GM18907 (cell line): ENCODE results near the gene PAM16.
"Not testable (repeated sequence)": the region's sequence is repeated elsewhere in the genome, so short reads cannot be mapped to it uniquely, and the experiment has no call there.

Source experiments
- ATAC-seq: cut with Tn5 transposase; IDR thresholded peaks from one replicate; pipeline ENCODE4 v1.9.1; 2021; ENCODE audit warnings: mild to moderate bottlenecking, moderate library complexity; ENCODE audit not compliant: unreplicated experiment

The PAM16 gene

GRCh38 chr16:4354512-4355409 is 3.6 kb upstream of the PAM16 start:
- ATAC-seq, result no peak

- no peak for ATAC-seq
Observed at GRCh38 chr16:4353675-4354074, 2.6 kb upstream of the PAM16 start.

GRCh38 chr16:4352843-4353242 is 1.7 kb upstream of the PAM16 start:
- no peak for ATAC-seq

- no peak for ATAC-seq
Observed at GRCh38 chr16:4351880-4352279, 759 bp upstream of the PAM16 start.

- ATAC-seq, result no peak
Observed at GRCh38 chr16:4350365-4350786, 745 bp downstream of the PAM16 start.

GRCh38 chr16:4349332-4349731 is 1.8 kb downstream of the PAM16 start:
- no peak for ATAC-seq

GRCh38 chr16:4347765-4348509 is 3.2 kb downstream of the PAM16 start:
- no peak for ATAC-seq

- no peak for ATAC-seq
Observed at GRCh38 chr16:4347010-4347409, 4.1 kb downstream of the PAM16 start.

GRCh38 chr16:4345836-4346781 is 5.0 kb downstream of the PAM16 start:
- no peak for ATAC-seq

GRCh38 chr16:4344983-4345835 is 5.9 kb downstream of the PAM16 start:
- ATAC-seq, result no peak

GRCh38 chr16:4344300-4344982 is 6.7 kb downstream of the PAM16 start:
- not testable (repeated sequence) for ATAC-seq

GRCh38 chr16:4342866-4343744 is 8.0 kb downstream of the PAM16 start:
- no peak for ATAC-seq

- no peak for ATAC-seq
Observed at GRCh38 chr16:4341250-4341649, 9.9 kb downstream of the PAM16 start.

- no peak for ATAC-seq
Observed at GRCh38 chr16:4340443-4340842, 10.7 kb downstream of the PAM16 start.

GRCh38 chr16:4339909-4340308 is 11.2 kb downstream of the PAM16 start:
- ATAC-seq, result no peak

GRCh38 chr16:4339455-4339854 is 11.7 kb downstream of the PAM16 start:
- ATAC-seq, result no peak

- no peak for ATAC-seq
Observed at GRCh38 chr16:4338712-4339299, 12.3 kb downstream of the PAM16 start.

- ATAC-seq, result no peak
Observed at GRCh38 chr16:4338125-4338582, 13.0 kb downstream of the PAM16 start.
